HG03039 (cell line): ENCODE data around the gene MYH13.

Source experiments
- ATAC-seq: cut with Tn5 transposase; IDR thresholded peaks from one replicate; pipeline ENCODE4 v1.9.1; 2021; ENCODE audit warnings: mild to moderate bottlenecking, moderate library complexity; ENCODE audit not compliant: unreplicated experiment

Gene MYH13

GRCh38 chr17:10372906-10373305 lies at the start of gene MYH13:
TSS of gene MYH13 (minus strand) at chr17:10373006. CDS start at chr17:10364530, 8,476 bp downstream.
- no peak for ATAC-seq

GRCh38 chr17:10421900-10422542 lies 49.2 kb upstream of the MYH13 start, which contains the start of gene MYH8:
TSS of gene MYH8 (minus strand) at chr17:10421950. CDS start at chr17:10420227, 1,723 bp downstream.
- ATAC-seq, result no peak

GRCh38 chr17:10421211-10421610 lies 48.4 kb upstream of the MYH13 start:
- no peak for ATAC-seq

GRCh38 chr17:10420811-10421210 lies 48.0 kb upstream of the MYH13 start:
- ATAC-seq, result no peak

DNA sequence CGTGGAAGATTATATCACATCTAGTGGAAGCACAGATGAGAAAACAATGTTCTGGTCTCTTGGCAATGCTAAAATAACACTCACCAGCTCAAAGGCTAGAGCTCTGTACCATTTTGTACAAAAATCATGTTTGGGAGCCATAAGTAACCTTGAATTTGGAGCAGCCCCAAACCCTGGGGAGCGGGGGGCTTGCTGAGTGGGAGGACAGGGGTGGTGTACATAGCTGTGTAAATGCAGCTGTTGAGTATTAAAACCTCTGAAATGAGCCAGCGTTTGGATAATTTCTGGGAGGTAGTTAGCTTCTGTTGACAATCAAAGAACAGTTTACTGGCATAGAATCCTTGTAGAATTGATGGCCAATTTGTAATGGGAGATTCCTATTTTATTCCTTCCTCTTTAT lies 44.6 kb upstream of the MYH13 start:
- no peak for ATAC-seq

DNA sequence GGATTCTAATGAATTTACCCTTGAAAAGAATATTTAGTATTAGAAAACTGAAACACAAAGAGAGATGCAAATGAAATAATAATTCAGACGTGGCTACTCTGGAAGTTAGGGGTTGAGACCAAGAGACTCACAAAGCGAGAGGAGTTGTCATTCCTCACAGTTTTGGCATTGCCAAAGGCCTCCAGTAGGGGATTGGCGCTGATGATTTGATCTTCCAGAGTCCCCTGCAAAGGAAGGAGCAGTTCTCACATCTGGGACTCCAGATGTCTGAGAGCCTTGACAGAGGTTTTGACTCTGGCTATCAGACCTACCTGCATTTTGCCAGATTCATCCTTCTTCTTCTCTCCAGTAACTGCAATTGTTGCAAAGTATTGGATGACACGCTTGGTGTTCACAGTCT lies 42.4 kb upstream of the MYH13 start:
- ATAC-seq, result no peak

DNA sequence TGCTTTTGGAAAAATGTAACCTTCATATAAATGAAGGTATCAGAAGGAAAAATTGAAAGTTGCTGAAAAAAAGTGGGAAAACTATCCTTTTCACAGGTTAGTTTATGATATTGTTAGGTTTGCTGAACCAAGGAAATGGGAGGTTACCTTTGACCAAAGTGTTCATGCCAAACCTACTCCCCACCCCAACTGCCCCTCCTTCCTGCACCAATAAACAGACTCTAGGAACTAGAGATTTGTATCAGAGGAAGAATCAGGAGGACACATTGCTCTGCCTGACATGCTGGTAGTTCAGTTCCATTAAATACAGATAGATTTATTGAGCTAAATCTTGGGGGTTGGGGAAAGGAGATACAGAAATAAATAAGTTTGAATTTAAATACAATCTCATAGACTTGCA lies 30.8 kb upstream of the MYH13 start:
- no peak for ATAC-seq

DNA sequence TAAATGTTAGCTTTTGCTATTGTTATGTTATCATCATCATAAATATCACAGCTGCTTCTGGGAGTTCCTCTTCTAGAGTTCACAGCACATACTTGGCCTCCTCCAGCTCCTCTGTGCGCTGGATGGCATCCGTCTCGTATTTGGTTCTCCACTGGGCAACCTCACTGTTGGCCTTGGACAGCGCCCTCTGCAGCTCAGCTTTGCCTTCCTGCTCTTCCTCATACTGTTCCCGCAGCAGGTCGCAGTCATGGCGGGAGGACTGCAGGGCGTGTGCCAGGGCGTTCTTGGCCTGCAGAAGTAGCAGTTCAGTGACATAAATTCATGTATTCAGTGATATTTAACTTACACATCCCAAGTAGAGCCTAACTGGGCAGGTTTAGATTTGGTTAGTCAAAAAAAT lies 25.5 kb upstream of the MYH13 start:
- ATAC-seq, result no peak

DNA sequence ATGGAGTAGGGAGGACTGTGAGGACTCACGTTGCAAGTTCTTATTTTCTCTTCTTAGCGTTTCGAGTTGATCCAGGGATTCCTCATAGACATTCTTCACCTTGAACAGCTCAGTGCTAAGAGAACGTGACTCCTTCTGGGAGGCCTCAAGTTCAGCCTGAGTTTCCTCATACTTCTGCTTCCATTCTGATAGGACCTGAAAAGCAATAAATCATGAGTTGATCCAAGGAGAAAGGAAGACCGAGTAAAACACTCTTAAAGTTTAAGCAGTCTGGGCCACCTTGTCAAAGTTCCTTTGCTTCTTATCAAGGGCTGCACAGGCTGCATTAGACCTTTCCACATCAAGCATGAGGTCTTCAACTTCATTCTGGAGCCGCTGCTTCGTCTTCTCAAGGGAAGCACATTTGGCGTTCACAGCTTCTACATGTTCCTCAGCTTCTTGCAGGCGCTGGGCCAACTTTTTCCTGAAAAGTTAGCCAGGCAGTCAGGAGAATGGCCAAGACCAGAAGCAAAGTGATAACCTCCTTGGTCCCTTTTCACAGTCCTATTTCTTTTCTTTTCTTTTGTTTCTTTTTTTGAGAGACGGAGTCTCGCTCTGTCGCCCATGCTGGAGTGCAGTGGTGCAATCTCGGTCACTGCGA lies 23.8 kb upstream of the MYH13 start:
- ATAC-seq, result no peak

DNA sequence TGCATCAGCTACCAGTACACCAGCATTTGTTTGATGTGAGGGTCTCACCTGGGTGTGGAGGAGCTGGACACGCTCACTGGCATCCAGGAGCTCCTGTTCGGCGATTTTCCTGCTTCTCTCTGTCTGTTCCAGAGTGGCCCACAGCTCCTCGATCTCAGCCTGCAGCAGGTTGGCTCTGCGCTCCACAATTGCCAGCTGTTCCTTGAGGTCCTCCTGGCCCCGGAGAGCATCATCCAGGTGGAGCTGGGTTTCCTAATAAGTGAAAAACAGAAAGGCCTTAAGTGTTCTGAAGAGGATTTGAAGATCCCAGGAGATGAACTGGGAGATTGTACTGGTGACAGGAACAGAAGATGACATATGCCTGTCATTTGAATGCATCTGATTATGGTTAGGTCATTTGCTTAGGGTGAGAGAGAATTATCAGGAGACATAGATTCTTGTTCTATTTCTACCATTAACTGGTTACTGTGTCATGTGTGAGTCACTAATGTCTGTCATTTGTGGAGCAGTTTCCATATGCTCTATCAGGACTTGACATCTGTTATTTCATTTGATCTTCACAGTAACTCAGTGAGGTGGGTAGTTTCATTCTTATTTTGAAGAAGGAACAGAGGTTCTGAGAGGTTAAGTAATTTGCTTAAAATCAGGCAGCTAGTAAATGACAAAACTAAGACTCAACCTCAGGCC lies 21.5 kb upstream of the MYH13 start:
- ATAC-seq, result no peak

DNA sequence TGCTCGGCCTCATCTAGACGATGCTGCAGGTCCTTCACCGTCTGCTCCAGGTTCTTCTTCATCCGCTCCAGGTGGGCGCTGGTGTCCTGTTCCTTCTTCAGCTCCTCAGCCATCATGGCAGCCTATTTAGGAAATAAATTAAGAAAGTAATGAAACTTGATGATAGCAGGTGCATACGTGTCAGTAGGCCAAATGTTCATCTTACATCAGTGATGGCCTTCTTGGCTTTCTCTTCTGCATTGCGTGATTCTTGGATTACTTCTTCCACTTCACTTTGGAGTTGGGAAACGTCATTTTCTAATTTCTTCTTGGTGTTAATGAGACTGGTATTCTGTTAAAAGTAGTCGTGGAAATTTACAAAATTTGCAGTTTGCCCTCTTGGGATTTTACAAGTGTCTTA lies 20.1 kb upstream of the MYH13 start:
- ATAC-seq, result no peak

GRCh38 chr17:10385871-10386270 lies 13.1 kb upstream of the MYH13 start:
- no peak for ATAC-seq

GRCh38 chr17:10384175-10384574 lies 11.4 kb upstream of the MYH13 start:
- no peak for ATAC-seq

DNA sequence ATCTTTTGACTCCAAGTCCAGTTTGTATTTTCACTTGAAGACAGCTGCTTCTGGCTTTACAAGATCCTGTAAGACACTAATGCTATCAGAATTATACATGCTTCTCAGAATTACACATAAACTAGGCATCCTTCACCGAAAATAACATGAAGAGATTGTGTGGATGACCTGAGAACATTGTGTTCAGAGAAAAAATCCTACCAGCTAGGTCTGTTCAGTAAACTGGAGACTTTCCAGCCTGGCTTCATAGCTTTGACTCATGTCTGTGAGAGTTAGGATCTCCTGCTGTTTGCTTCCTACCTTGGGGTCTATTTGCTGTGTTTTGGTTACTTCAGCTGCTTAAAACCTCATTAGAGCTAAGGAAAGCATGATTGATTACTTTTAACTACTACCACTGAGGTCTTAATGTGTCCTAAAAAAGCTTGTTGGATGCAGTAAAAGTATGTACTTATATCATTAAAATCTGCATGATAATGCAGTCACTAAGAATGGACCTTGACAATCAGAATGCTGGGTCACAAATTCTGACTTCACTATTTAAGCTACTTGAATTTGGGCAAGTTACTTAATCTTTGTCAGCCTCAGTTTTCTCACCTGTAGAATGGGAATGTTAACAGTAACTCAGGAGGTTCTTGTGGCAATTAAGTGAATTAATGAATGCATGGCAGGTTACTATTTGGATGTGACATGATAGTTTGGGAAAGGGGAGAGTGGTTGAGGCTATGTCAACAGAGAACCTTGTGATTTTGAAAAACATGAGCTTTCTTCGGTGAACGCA lies 8.0 kb upstream of the MYH13 start:
- no peak for ATAC-seq

DNA sequence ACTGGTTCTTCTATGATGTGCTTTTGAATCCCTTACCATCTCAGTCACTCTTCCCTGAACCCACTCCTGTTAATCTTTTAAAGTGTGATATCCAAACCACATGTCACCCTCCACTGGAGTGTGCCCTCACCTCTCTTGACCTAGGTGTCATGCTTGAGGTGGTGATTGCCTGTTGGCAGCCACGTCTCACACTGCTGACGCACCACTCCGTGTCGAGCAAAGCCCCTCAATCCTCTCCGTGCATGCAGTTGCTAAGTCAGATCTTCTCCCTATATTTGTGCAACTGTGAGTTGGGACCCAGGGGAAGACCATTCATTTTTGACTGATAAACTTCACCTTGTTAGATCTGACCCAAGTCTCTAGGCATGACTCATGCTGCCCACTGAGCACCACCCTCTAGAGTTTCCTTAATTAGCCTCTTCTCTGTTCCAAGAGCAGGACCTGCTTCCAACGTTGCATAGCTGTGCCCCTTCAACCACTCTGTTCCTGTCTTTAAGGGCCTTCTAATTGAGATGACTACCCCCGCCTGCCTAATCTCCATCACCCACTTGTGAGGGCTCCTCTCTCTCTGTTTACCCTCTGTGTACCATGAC lies 2.7 kb downstream of the MYH13 start:
- ATAC-seq, result no peak

DNA sequence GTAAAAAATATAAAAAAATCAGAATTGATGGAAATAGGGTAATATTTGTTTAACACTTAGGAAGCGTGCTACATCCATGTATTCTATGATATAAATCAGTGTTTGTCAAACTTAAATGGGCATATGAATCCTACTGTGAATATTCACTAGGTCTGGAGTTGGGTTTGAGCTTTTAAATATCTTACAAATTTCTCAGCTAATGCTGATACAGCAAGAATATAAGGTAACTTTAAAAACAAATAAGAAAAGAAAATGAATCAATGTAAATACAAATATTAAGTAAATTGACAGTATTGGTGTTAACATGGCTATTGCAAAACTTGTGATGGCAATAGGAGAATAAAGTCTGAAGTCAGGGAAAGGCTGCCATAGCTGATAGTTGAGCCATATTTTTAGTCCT lies 3.6 kb downstream of the MYH13 start:
- no peak for ATAC-seq

DNA sequence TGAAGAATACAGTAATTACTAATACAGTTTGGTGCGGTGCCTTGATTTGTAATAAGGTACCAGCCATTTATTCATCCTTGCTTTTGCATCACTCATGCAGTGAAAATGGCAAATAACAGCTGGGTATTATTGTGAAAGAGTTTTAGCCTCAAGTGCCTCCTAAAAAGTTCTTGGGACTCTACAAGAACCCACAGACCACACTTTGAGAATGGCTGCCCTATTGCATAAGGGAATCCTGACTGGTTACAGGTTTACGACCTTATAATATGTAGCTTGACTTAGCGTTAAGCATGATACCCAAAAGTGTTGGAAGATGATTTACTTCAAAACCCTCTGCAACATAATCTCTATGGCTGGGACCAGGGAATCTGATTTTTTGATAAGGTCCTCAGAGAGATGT lies 4.2 kb downstream of the MYH13 start:
- no peak for ATAC-seq

DNA sequence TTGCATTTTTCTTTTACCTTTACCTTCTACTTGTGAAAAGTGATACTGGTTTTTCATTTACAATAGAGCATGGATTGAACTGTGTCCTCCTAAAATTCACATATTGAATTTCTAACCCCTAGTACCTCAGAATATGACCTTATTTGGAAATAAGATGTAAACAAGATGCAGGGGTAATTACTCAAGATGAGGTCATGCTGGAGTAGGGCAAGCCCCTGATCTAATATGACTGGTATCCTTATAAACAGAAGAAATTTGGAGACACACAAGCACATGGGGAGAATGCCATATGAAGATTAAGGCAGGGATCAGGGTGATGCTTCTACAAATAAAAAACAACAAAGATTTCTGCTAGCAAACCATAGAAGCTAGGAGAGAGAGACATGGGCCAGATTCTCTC lies 12.2 kb downstream of the MYH13 start:
- no peak for ATAC-seq

- ATAC-seq, result no peak
These were observed 15.0 kb downstream of the MYH13 start for GRCh38 chr17:10357768-10358167.

- no peak for ATAC-seq
These were observed 18.2 kb downstream of the MYH13 start for GRCh38 chr17:10354651-10355050.

GRCh38 chr17:10352893-10353292 lies 19.9 kb downstream of the MYH13 start:
- no peak for ATAC-seq
